Adrenal gland (tissue), 5 donors: ENCODE measurements around the gene TIMELESS.

Experiments used
- POLR2A ChIP-seq, 2 donors: fragments of 450-650 bp; IDR thresholded peaks; one replicate each; pipeline ENCODE4 v1.6.1; 2017; ENCODE audit warnings: antibody characterized with exemption in 2 of 2, mild to moderate bottlenecking in 2 of 2, moderate library complexity in 1 of 2
- TF ChIP-seq, protein P1 (sequence below), 6 experiments: fragments of 450-650 bp in 4 of 6; fragments of 200-600 bp in 2 of 6; sonication (generic) in 1 of 6; IDR thresholded peaks; 1 replicate in 5 of 6; 2 replicates in 1 of 6; pipeline versions ENCODE4 v1.5.1 to v1.8.0; 2016 to 2021; ENCODE audit warnings: antibody characterized with exemption in 6 of 6, mild to moderate bottlenecking in 2 of 6, moderate library complexity in 1 of 6
- donor health status: DM: no; HTN: no; CAD: no.

DNA sequence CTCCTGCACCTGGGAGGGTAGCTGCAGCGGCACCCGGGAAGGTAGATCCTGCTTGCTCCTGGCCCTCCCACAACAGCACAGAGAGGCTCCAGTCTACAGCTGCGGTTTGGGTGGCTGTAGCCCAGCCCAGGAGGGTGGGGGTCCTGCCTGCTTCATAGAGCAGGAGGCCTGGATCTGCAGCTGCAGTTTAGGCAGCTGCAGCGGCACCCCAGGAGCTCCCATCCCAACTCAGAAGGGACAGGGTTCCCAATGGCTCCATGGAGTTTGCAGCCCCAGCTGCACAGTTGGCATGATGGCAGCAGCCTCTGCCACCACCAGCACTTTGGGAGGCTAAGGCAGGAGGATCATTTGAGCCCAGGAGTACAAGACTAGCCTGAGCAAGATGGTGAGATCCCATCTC, 38.5 kb downstream of the TIMELESS start:
- TF ChIP-seq, protein P1, sequence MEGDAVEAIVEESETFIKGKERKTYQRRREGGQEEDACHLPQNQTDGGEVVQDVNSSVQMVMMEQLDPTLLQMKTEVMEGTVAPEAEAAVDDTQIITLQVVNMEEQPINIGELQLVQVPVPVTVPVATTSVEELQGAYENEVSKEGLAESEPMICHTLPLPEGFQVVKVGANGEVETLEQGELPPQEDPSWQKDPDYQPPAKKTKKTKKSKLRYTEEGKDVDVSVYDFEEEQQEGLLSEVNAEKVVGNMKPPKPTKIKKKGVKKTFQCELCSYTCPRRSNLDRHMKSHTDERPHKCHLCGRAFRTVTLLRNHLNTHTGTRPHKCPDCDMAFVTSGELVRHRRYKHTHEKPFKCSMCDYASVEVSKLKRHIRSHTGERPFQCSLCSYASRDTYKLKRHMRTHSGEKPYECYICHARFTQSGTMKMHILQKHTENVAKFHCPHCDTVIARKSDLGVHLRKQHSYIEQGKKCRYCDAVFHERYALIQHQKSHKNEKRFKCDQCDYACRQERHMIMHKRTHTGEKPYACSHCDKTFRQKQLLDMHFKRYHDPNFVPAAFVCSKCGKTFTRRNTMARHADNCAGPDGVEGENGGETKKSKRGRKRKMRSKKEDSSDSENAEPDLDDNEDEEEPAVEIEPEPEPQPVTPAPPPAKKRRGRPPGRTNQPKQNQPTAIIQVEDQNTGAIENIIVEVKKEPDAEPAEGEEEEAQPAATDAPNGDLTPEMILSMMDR (IDR thresholded peaks at IDR 0.05): no peak
- TF ChIP-seq POLR2A (IDR thresholded peaks at IDR 0.05): no peak
